ENCODE data around the gene RHBDD2. TPM values are rescaled to one million over a fixed set of nuclear protein-coding genes. Genes with fewer than 3 reads are reported as not detected.
A peak's percentile ranks its signal among the peaks of the same experiment; 100 is the strongest.

Gene RHBDD2
- total RNA-seq, 6 experiments from 2014 or later: 24.4 to 56.1 (median 31.7) TPM

GRCh38 chr7:75875113-75876080, 3.4 kb upstream of the RHBDD2 start:
- intact Hi-C loops (cut with DNase I): no loop called here
- DNase-seq (no peak), ATAC-seq (no peak)
- WGBS (ENCODE audit: insufficient coverage, low coverage, low lambda C conversion rate, missing lambda C conversion rate): 79% methylated on average over 16 of the region's 21 CpGs
- no peaks in the 10 kb centered on the region for H3K27me3 ChIP-seq
- no peaks in the 10 kb centered on the region for H3K9me3 ChIP-seq
- TF ChIP-seq POLR2A (IDR thresholded peaks at IDR 0.05) (no peak), CTCF (IDR thresholded peaks at IDR 0.05) (no peak)
- no peak overlapping the region for H3K27ac ChIP-seq
- peaks cover 0 to 10% (median 3%) of the 10 kb centered on the region in 4 donors for H3K4me1 ChIP-seq
- H3K36me3 ChIP-seq: no peaks in the 10 kb centered on the region
- H3K4me3 ChIP-seq: no peak overlapping the region

GRCh38 chr7:75876126-75876881, 2.5 kb upstream of the RHBDD2 start:
- H3K4me1 ChIP-seq: peaks cover 0 to 13% (median 3%) of the 10 kb centered on the region in 4 donors
- no peak overlapping the region for H3K27ac ChIP-seq
- WGBS (ENCODE audit: insufficient coverage, low coverage, low lambda C conversion rate, missing lambda C conversion rate): 48% methylated on average over 7 of the region's 11 CpGs
- TF ChIP-seq CTCF (IDR thresholded peaks at IDR 0.05) (no peak), POLR2A (IDR thresholded peaks at IDR 0.05) (no peak)
- H3K27me3 ChIP-seq: no peaks in the 10 kb centered on the region
- H3K4me3 ChIP-seq: no peak overlapping the region
- H3K9me3 ChIP-seq: no peaks in the 10 kb centered on the region
- intact Hi-C loops (cut with DNase I): no loop called here
- no peak for DNase-seq
- ATAC-seq: no peak
- H3K36me3 ChIP-seq: peaks cover 0 to 3% (median 0%) of the 10 kb centered on the region in 4 donors

DNA sequence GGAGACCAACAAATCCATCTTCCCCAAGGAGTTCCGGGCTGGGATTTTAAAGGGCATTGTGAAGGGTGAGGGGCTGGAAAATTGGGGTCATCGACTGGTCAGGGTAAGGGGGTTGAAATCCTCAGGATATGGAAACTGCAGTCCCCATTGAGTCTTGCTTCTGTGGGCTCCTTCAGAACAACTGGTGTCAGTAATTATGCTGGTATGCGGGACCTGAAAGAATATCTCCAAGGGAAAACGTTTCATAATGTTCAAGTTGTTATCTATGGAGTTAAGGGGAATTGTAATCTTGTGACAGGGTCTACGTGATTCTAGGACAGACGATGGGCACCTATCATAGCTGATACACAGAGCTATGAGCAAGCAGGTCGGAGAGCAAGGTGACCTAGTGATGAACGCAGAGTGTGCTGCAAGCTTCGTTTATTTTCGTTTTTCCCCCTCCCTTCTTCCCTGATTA, 494 bp upstream of the RHBDD2 start:
- intact Hi-C loops (cut with DNase I): no loop called here
- Histone ChIP-seq H3K9me3 (no peaks in the 10 kb centered on the region), H3K4me1 (peaks cover 0 to 13% (median 3%) of the 10 kb centered on the region in 4 donors), H3K4me3 (peak overlapping the region in 2 of 3 donors; percentile 24 to 96), H3K36me3 (peaks cover 0 to 24% (median 3%) of the 10 kb centered on the region in 4 donors), H3K27me3 (no peaks in the 10 kb centered on the region), H3K27ac (peak overlapping the region; percentile 73 to 93 (median 82))
- ATAC-seq (no peak), DNase-seq (no peak)
- 16% methylated on average over 10 of the region's 10 CpGs for WGBS (ENCODE audit: insufficient coverage, low coverage, low lambda C conversion rate, missing lambda C conversion rate)
- TF ChIP-seq CTCF (IDR thresholded peaks at IDR 0.05): no peak
- no peak for TF ChIP-seq POLR2A (IDR thresholded peaks at IDR 0.05)

- peak in 1 of 4 donors; percentile 2 for ATAC-seq
Observed at GRCh38 chr7:75879771-75880184, 944 bp downstream of the RHBDD2 start.

More at GRCh38 chr7:75879771-75880184, 944 bp downstream of the RHBDD2 start:
- intact Hi-C loops (cut with DNase I): no loop called here
- peak overlapping the region; percentile 78 to 93 (median 86) for H3K27ac ChIP-seq
- WGBS (ENCODE audit: insufficient coverage, low coverage, low lambda C conversion rate, missing lambda C conversion rate): 6% methylated on average over 8 of the region's 8 CpGs
- H3K9me3 ChIP-seq: no peaks in the 10 kb centered on the region
- H3K36me3 ChIP-seq: peaks cover 0 to 38% (median 12%) of the 10 kb centered on the region in 4 donors
- H3K4me1 ChIP-seq: peaks cover 0 to 13% (median 3%) of the 10 kb centered on the region in 4 donors
- no peak for DNase-seq
- TF ChIP-seq CTCF (IDR thresholded peaks at IDR 0.05) (no peak), POLR2A (IDR thresholded peaks at IDR 0.05) (no peak)
- H3K4me3 ChIP-seq: peak overlapping the region; percentile 66 to 96 (median 87)
- H3K27me3 ChIP-seq: no peaks in the 10 kb centered on the region

Measured in right lobe of liver (tissue), 6 donors.